H1 (cell line): ENCODE data around the gene SLC24A3. TPM values are rescaled to one million over a fixed set of nuclear protein-coding genes. Genes with fewer than 3 reads are reported as not detected.

ENCODE experiments used
- CTCF ChIA-PET: fragments of 300-600 bp; sonication (Branson Sonifier 250); formaldehyde crosslinking; loops from one replicate; lab custom pipeline; 2021; ENCODE audit not compliant: partially characterized antibody; lab: Charles Lee
- POLR2A ChIA-PET: fragments of 300-600 bp; sonication (Branson Sonifier 250); formaldehyde crosslinking; loops from one replicate; lab custom pipeline; 2021; ENCODE audit warnings: inconsistent platforms; ENCODE audit not compliant: partially characterized antibody; lab: Charles Lee
- DNase-seq, 2 experiments: peaks; one replicate each; pipeline versions ENCODE4 v3.0.0 to v3.0.0-alpha.2; 2010 to 2022; ENCODE audit warnings: low spot score in 2 of 2, low read depth in 1 of 2, mixed read lengths in 1 of 2
- FAIRE-seq: peaks from 2 replicates; lab custom pipeline; 2011; peaks lifted over from hg19 to GRCh38; lab: Jason Lieb, UNC
- H2AFZ ChIP-seq: 2 replicates; pipeline ENCODE4 v1.8.1; 2012; ENCODE audit warnings: low read length, inconsistent platforms
- H2AK5ac ChIP-seq: 2 replicates; pipeline ENCODE4 v1.6.1; 2013; ENCODE audit warnings: low read depth, low read length
- H2BK120ac ChIP-seq: replicated peaks from 2 replicates; pipeline ENCODE3; 2013; ENCODE audit warnings: low read depth, low read length, inconsistent platforms
- H2BK12ac ChIP-seq: 2 replicates; pipeline ENCODE4 v1.6.1; 2013; ENCODE audit warnings: low read depth, low read length
- H2BK15ac ChIP-seq: 2 replicates; pipeline ENCODE4 v1.6.1; 2013; ENCODE audit warnings: low read length
- H2BK20ac ChIP-seq: 2 replicates; pipeline ENCODE4 v1.6.1; 2013; ENCODE audit warnings: low read length
- H2BK5ac ChIP-seq: 2 replicates; pipeline ENCODE4 v1.6.1; 2013; ENCODE audit warnings: low read depth, low read length
- H3K14ac ChIP-seq: 2 replicates; pipeline ENCODE4 v1.6.1; 2013; ENCODE audit warnings: inconsistent platforms; ENCODE audit not compliant: insufficient read length
- H3K18ac ChIP-seq: 2 replicates; pipeline ENCODE4 v1.6.1; 2013; ENCODE audit warnings: low read length; ENCODE audit errors: extremely low read depth
- H3K23ac ChIP-seq: 2 replicates; pipeline ENCODE4 v1.6.1; 2013; ENCODE audit warnings: inconsistent platforms; ENCODE audit not compliant: insufficient read length
- H3K23me2 ChIP-seq: 2 replicates; pipeline ENCODE4 v1.6.1; 2013; ENCODE audit warnings: low read depth, low read length
- H3K27ac ChIP-seq: 2 replicates; pipeline ENCODE4 v1.6.1; 2011; ENCODE audit warnings: low read depth, low read length, inconsistent platforms
- H3K27me3 ChIP-seq, 4 experiments: replicated peaks in 1 of 4; 1 replicate in 1 of 4; 2 replicates in 3 of 4; pipeline versions ENCODE4 v1.6.1 to v1.8.1; 2011 to 2013; ENCODE audit warnings: low read length in 3 of 4, mild to moderate bottlenecking in 3 of 4, inconsistent platforms in 2 of 4, mixed read lengths in 2 of 4, moderate library complexity in 1 of 4; ENCODE audit not compliant: control insufficient read depth in 3 of 4, insufficient read depth in 3 of 4; ENCODE audit errors: extremely low read depth in 1 of 4
- H3K36me3 ChIP-seq, 4 experiments: 2 replicates each; pipeline versions ENCODE4 v1.6.1 to v1.8.1; 2011 to 2013; ENCODE audit warnings: mild to moderate bottlenecking in 4 of 4, low read length in 3 of 4, moderate library complexity in 2 of 4, control low read depth in 1 of 4, inconsistent platforms in 1 of 4; ENCODE audit not compliant: insufficient read depth in 4 of 4, control insufficient read depth in 2 of 4
- H3K4ac ChIP-seq: replicated peaks from 2 replicates; pipeline ENCODE3; 2013; ENCODE audit warnings: low read length, low read depth, mixed read lengths, inconsistent platforms; ENCODE audit not compliant: insufficient read length
- H3K4me1 ChIP-seq, 4 experiments: replicated peaks in 1 of 4; 1 replicate in 1 of 4; 2 replicates in 3 of 4; pipeline versions ENCODE4 v1.6.1 to v1.8.1; 2011 to 2013; ENCODE audit warnings: low read length in 3 of 4, inconsistent platforms in 2 of 4, mixed read lengths in 1 of 4; ENCODE audit not compliant: insufficient read depth in 4 of 4, control insufficient read depth in 3 of 4
- H3K4me2 ChIP-seq, 2 experiments: 2 replicates each; pipeline versions ENCODE4 v1.6.1 to v1.8.1; 2011 to 2013; ENCODE audit warnings: low read depth in 2 of 2, low read length in 2 of 2, control low read depth in 1 of 2, inconsistent platforms in 1 of 2, mild to moderate bottlenecking in 1 of 2; ENCODE audit not compliant: insufficient read depth in 1 of 2
- H3K4me3 ChIP-seq, 4 experiments: fragments of 200-600, 300-600 bp in 1 of 4; sonication (generic), shearing (Covaris generic), sonication (Bioruptor Twin) in 1 of 4; 2 replicates each; pipeline versions ENCODE4 v1.5.1 to v1.8.1; 2011 to 2016; ENCODE audit warnings: low read length in 4 of 4, low read depth in 3 of 4, control low read depth in 2 of 4, inconsistent platforms in 2 of 4, mild to moderate bottlenecking in 2 of 4, mixed read lengths in 1 of 4, moderate library complexity in 1 of 4; ENCODE audit not compliant: insufficient read depth in 2 of 4; ENCODE audit errors: extremely low read depth in 1 of 4
- H3K56ac ChIP-seq: replicated peaks from 2 replicates; pipeline ENCODE3; 2013; ENCODE audit warnings: low read depth, mild to moderate bottlenecking, mixed read lengths, low read length, inconsistent platforms; ENCODE audit not compliant: insufficient read length
- H3K79me1 ChIP-seq: 2 replicates; pipeline ENCODE4 v1.6.1; 2013; ENCODE audit warnings: low read depth, low read length, control low read depth
- H3K79me2 ChIP-seq, 2 experiments: 2 replicates each; pipeline versions ENCODE4 v1.6.1 to v1.8.1; 2012 to 2013; ENCODE audit warnings: low read length in 2 of 2, mild to moderate bottlenecking in 2 of 2, inconsistent platforms in 1 of 2; ENCODE audit not compliant: insufficient read depth in 2 of 2, control insufficient read depth in 1 of 2
- H3K9ac ChIP-seq, 4 experiments: replicated peaks in 1 of 4; 1 replicate in 1 of 4; 2 replicates in 3 of 4; pipeline versions ENCODE4 v1.6.1 to v1.8.1; 2011 to 2013; ENCODE audit warnings: low read depth in 3 of 4, low read length in 3 of 4, control low read depth in 2 of 4, mild to moderate bottlenecking in 2 of 4, moderate library complexity in 2 of 4, inconsistent platforms in 1 of 4; ENCODE audit errors: extremely low read depth in 1 of 4
- H3K9me3 ChIP-seq, 2 experiments: 2 replicates each; pipeline versions ENCODE4 v1.6.1 to v1.8.1; 2012 to 2013; ENCODE audit warnings: mild to moderate bottlenecking in 2 of 2, moderate library complexity in 2 of 2, control low read depth in 1 of 2, inconsistent platforms in 1 of 2, low read depth in 1 of 2, low read length in 1 of 2, mixed read lengths in 1 of 2; ENCODE audit not compliant: insufficient read depth in 2 of 2
- H4K20me1 ChIP-seq, 2 experiments: replicated peaks in 1 of 2; 2 replicates each; pipeline versions ENCODE3 to v1.8.1; 2011 to 2013; ENCODE audit warnings: inconsistent platforms in 2 of 2, low read length in 2 of 2, mild to moderate bottlenecking in 1 of 2; ENCODE audit not compliant: insufficient read depth in 2 of 2, control insufficient read depth in 1 of 2
- H4K5ac ChIP-seq: 2 replicates; pipeline ENCODE4 v1.6.1; 2013; ENCODE audit warnings: low read length, low read depth, mixed read lengths, inconsistent platforms; ENCODE audit not compliant: insufficient read length
- H4K8ac ChIP-seq: 2 replicates; pipeline ENCODE4 v1.8.0; 2013; ENCODE audit warnings: mild to moderate bottlenecking, moderate library complexity, low read length, inconsistent platforms; ENCODE audit not compliant: insufficient read depth; ENCODE audit errors: extremely low read depth
- H4K91ac ChIP-seq: replicated peaks from 2 replicates; pipeline ENCODE3; 2013; ENCODE audit warnings: low read length, mixed read lengths, inconsistent platforms; ENCODE audit not compliant: insufficient read length
- CEBPB ChIP-seq: IDR thresholded peaks from 2 replicates; pipeline ENCODE4 v1.6.1; 2012; ENCODE audit warnings: low read depth, low read length
- FOSL1 ChIP-seq: IDR thresholded peaks from 2 replicates; pipeline ENCODE4 v1.6.1; 2011; ENCODE audit warnings: mild to moderate bottlenecking, low read depth, low read length, moderate library complexity; ENCODE audit not compliant: insufficient read depth
- RAD21 ChIP-seq, 2 experiments: IDR thresholded peaks in 1 of 2; conservative IDR thresholded peaks in 1 of 2; 2 replicates each; pipeline ENCODE4 v1.6.1; 2011; ENCODE audit warnings: low read depth in 2 of 2, low read length in 2 of 2, improper control_type of control experiment in 1 of 2, inconsistent platforms in 1 of 2, mild to moderate bottlenecking in 1 of 2, moderate library complexity in 1 of 2
- YY1 ChIP-seq: IDR thresholded peaks from 2 replicates; pipeline ENCODE4 v1.6.1; 2011; ENCODE audit warnings: low read depth, mild to moderate bottlenecking, low read length
- WGBS, 2 experiments: shearing (Covaris generic) in 1 of 2; methylation state at CpG; one replicate each; pipeline versions ENCODE4 v1.1.6 to v1.1.7; 2013 to 2015; ENCODE audit warnings: low lambda C conversion rate in 2 of 2, mixed read lengths in 2 of 2, inconsistent platforms in 1 of 2, low coverage in 1 of 2, missing lambda C conversion rate in 1 of 2; ENCODE audit not compliant: insufficient replicate concordance in 2 of 2, insufficient coverage in 1 of 2, insufficient read length in 1 of 2; ENCODE audit errors: extremely low coverage in 1 of 2, missing lambda C conversion rate in 1 of 2; 5-methylcytosine and 5-hydroxymethylcytosine counted together
- polyA plus RNA-seq, 7 experiments: library from polyadenylated mRNA; depleted of rRNA in 3 of 7; stranded (reverse) in 5 of 7; unstranded in 2 of 7; fragments of >200 nt in 5 of 7; fragments of 200-250 nt in 2 of 7; gene quantifications; 1 replicate in 5 of 7; 2 replicates in 1 of 7; 4 replicates in 1 of 7; pipeline versions ENCODE4 v1.2.1 to v1.2.3, GENCODE V29; 2011 to 2013; ENCODE audit warnings: missing spikeins in 2 of 7, mixed read lengths in 2 of 7
- total RNA-seq: library from RNA; stranded (reverse); fragmentation: NEBNext Ultra II Directional; extraction: Animal tissue kit (Norgen Biotek cat#: 25700); gene quantifications from 2 replicates; pipeline ENCODE4 v1.2.1, GENCODE V29; 2021
- TF ChIP-seq, protein P1 (sequence below), 3 experiments: IDR thresholded peaks; 1 replicate in 2 of 3; 2 replicates in 1 of 3; pipeline versions ENCODE4 v1.5.1 to v1.6.1; 2011; ENCODE audit warnings: low read length in 3 of 3, mild to moderate bottlenecking in 3 of 3, inconsistent platforms in 2 of 3, low read depth in 1 of 3, moderate library complexity in 1 of 3; ENCODE audit not compliant: insufficient read depth in 1 of 3; ENCODE audit errors: control extremely low read depth in 1 of 3

Gene SLC24A3
- total and polyA plus RNA-seq, 2 of the 8 experiments (the other 6 are each of a cell fraction or from before 2014, with no cell fraction given): 4.5 to 6.3 TPM

DNA sequence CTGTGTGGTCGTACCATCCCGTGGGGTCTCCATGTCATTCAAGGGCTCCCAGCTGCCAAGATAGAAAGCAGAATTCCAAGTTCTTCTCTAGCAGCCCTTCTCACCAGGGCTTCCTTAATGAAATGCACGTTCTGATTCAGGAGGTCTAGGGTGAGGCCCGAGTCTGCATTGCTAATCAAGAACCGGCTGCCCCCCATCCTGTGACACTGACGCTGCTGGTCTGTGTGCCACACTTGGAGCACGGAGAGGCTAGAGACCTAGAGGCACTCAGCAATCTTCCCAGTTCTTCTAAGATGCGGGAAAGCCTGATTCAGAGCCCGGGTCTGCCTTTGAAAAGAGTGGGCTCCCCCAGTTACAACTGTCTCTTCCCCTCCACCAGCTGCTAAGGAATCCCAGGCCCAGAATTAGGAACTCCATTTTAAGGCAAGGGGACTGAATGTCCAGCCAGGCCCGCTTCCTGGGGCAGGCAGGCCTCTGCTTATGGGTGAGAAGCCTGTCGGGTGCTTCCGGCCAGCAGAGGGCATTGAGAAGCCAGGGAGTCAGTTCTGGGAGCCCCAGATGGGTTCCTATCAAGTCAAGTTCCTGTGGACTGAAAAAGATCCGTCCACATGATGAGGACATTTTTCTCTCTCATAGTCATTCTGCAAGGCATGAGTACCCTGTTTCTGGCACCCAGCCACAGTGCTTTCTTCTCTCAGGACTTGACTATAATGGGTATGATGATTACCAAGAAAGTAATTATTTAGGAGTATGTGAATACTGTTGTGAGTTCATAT is 475.8 kb downstream of the SLC24A3 start:
- TF ChIP-seq CEBPB: no peak
- TF ChIP-seq YY1: peak; percentile 52; the same call in 1 of the 2 replicates
- no peak for TF ChIP-seq FOSL1
- TF ChIP-seq, protein P1, sequence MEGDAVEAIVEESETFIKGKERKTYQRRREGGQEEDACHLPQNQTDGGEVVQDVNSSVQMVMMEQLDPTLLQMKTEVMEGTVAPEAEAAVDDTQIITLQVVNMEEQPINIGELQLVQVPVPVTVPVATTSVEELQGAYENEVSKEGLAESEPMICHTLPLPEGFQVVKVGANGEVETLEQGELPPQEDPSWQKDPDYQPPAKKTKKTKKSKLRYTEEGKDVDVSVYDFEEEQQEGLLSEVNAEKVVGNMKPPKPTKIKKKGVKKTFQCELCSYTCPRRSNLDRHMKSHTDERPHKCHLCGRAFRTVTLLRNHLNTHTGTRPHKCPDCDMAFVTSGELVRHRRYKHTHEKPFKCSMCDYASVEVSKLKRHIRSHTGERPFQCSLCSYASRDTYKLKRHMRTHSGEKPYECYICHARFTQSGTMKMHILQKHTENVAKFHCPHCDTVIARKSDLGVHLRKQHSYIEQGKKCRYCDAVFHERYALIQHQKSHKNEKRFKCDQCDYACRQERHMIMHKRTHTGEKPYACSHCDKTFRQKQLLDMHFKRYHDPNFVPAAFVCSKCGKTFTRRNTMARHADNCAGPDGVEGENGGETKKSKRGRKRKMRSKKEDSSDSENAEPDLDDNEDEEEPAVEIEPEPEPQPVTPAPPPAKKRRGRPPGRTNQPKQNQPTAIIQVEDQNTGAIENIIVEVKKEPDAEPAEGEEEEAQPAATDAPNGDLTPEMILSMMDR (IDR thresholded peaks at IDR 0.05; ENCODE audit: control extremely low read depth in 1 of 3, insufficient read depth in 1 of 3, low read depth in 1 of 3, low read length in 3 of 3): peak; percentile 55 to 70 (median 59)
- peak; percentile 54 to 61 for TF ChIP-seq RAD21 (IDR thresholded peaks at IDR 0.05 in 1 of 2, conservative IDR thresholded peaks at IDR 0.05 in 1 of 2; ENCODE audit: low read depth in 2 of 2, low read length in 2 of 2)
- WGBS, 2 experiments: 71% methylated on average over 13 of the region's 13 CpGs; no CpG with 5 or more reads in 1 of the 2 experiments
- no peak overlapping the region for H3K23ac ChIP-seq
- no peak overlapping the region for H2BK12ac ChIP-seq
- H3K79me1 ChIP-seq: no peaks in the 10 kb centered on the region
- H2BK120ac ChIP-seq: no peak overlapping the region
- no peak overlapping the region for H2BK5ac ChIP-seq
- CTCF ChIA-PET: interaction anchor here (1.0 to 2.4 kb wide), 4 partner anchors 25 to 198 kb away, joined by 3 to 8 read pairs (median 6); no protein-coding TSS in a partner anchor
- POLR2A ChIA-PET: no interaction called here
- H3K9me3 ChIP-seq: peaks cover 0 to 15% of the 10 kb centered on the region in 2 experiments; a peak in 2 of 4 replicates
- H3K23me2 ChIP-seq: no peaks in the 10 kb centered on the region; the same call in 1 of the 2 replicates
- H4K20me1 ChIP-seq: no peaks in the 10 kb centered on the region
- peaks cover 0 to 7% (median under 1%) of the 10 kb centered on the region in 4 experiments; a peak in 2 of 7 replicates for H3K4me1 ChIP-seq
- H4K5ac ChIP-seq: no peak overlapping the region
- H3K4ac ChIP-seq: no peak overlapping the region
- no peak overlapping the region for H4K8ac ChIP-seq
- no peak overlapping the region for H3K14ac ChIP-seq
- H3K4me3 ChIP-seq: no peak overlapping the region
- H3K79me2 ChIP-seq: no peaks in the 10 kb centered on the region
- peaks cover 0 to 7% (median 0%) of the 10 kb centered on the region in 4 experiments; a peak in 2 of 8 replicates for H3K36me3 ChIP-seq
- peak overlapping the region; percentile 41 for H2AFZ ChIP-seq
- H3K56ac ChIP-seq: no peak overlapping the region
- H3K27ac ChIP-seq: no peak overlapping the region
- H3K4me2 ChIP-seq: no peak overlapping the region
- DNase-seq: peak; percentile 34 to 64
- H3K9ac ChIP-seq: no peak overlapping the region
- no peaks in the 10 kb centered on the region for H3K27me3 ChIP-seq
- H2BK20ac ChIP-seq: no peak overlapping the region
- no peak overlapping the region for H2BK15ac ChIP-seq
- 0 out of 2 replicates have a peak overlapping the region, but pooled peaks have one; percentile 58 for H2AK5ac ChIP-seq
- H4K91ac ChIP-seq: no peak overlapping the region
- no peak for FAIRE-seq
- no peak overlapping the region for H3K18ac ChIP-seq
